NCI-H146 (cell line): ENCODE data around the gene PITX1.
"Not testable (repeated sequence)": the region's sequence is repeated elsewhere in the genome, so short reads cannot be mapped to it uniquely, and the experiment has no call there.

Source experiments
- DNase-seq: peaks from one replicate; lab custom pipeline; 2025; lab: John Stamatoyannopoulos, UW

The PITX1 gene

GRCh38 chr5:135033901-135034235 is at the start of gene PITX1:
Gene PITX1 (minus strand): TSS chr5:135034228. CDS start chr5:135033881, 347 bp downstream.
- peak; percentile 56 for DNase-seq

- not testable (repeated sequence) for DNase-seq
Measured at GRCh38 chr5:135083334-135083733, 49.3 kb upstream of the PITX1 start.

GRCh38 chr5:135081240-135081639 is 47.2 kb upstream of the PITX1 start:
- DNase-seq: no peak

- no peak for DNase-seq
Measured at GRCh38 chr5:135079760-135080159, 45.7 kb upstream of the PITX1 start.

- DNase-seq: no peak
Measured at GRCh38 chr5:135079099-135079681, 45.2 kb upstream of the PITX1 start.

- no peak for DNase-seq
Measured at GRCh38 chr5:135076801-135077200, 42.8 kb upstream of the PITX1 start.

GRCh38 chr5:135076051-135076491 is 42.0 kb upstream of the PITX1 start:
- peak; percentile 35 for DNase-seq

- no peak for DNase-seq
Measured at GRCh38 chr5:135075621-135076020, 41.6 kb upstream of the PITX1 start.

- peak; percentile 38 for DNase-seq
Measured at GRCh38 chr5:135073761-135074345, 39.8 kb upstream of the PITX1 start.

GRCh38 chr5:135072387-135073281 is 38.6 kb upstream of the PITX1 start:
- DNase-seq: peak; percentile 90

GRCh38 chr5:135071311-135071710 is 37.3 kb upstream of the PITX1 start:
- no peak for DNase-seq

GRCh38 chr5:135069895-135070657 is 36.0 kb upstream of the PITX1 start:
- DNase-seq: no peak

- DNase-seq: no peak
Measured at GRCh38 chr5:135069016-135069770, 35.2 kb upstream of the PITX1 start.

GRCh38 chr5:135067587-135067986 is 33.6 kb upstream of the PITX1 start:
- DNase-seq: no peak

GRCh38 chr5:135066781-135067180 is 32.8 kb upstream of the PITX1 start:
- no peak for DNase-seq

- no peak for DNase-seq
Measured at GRCh38 chr5:135065306-135066265, 31.6 kb upstream of the PITX1 start.

GRCh38 chr5:135064235-135064570 is 30.2 kb upstream of the PITX1 start:
- DNase-seq: no peak

GRCh38 chr5:135063511-135064234 is 29.6 kb upstream of the PITX1 start:
- DNase-seq: peak; percentile 56

- no peak for DNase-seq
Measured at GRCh38 chr5:135063056-135063445, 29.0 kb upstream of the PITX1 start.
